Liver (tissue), 9 donors: ENCODE data around the gene CHN1. TPM values are rescaled to one million over a fixed set of nuclear protein-coding genes. Genes with fewer than 3 reads are reported as not detected.

Experiments
- DNase-seq: peaks from one replicate; pipeline ENCODE4 v3.0.0-alpha.2; 2017; ENCODE audit warnings: low spot score
- H3K27ac ChIP-seq, 2 donors: one replicate each; pipeline ENCODE4 v1.7.0; 2013; ENCODE audit warnings: inconsistent platforms in 2 of 2, low read length in 2 of 2, control low read depth in 1 of 2, low read depth in 1 of 2, mild to moderate bottlenecking in 1 of 2
- H3K27me3 ChIP-seq, 4 donors: one replicate each; pipeline versions ENCODE4 v1.6.1 to v1.7.0; 2013; ENCODE audit warnings: low read length in 3 of 4, inconsistent platforms in 1 of 4, mild to moderate bottlenecking in 1 of 4, moderate library complexity in 1 of 4; ENCODE audit not compliant: control insufficient read depth in 4 of 4, insufficient read depth in 4 of 4
- H3K36me3 ChIP-seq, 4 donors: one replicate each; pipeline versions ENCODE4 v1.6.1 to v1.7.0; 2013; ENCODE audit warnings: low read length in 3 of 4, mild to moderate bottlenecking in 3 of 4, low read depth in 1 of 4, moderate library complexity in 1 of 4; ENCODE audit not compliant: control insufficient read depth in 4 of 4, insufficient read depth in 3 of 4
- H3K4me1 ChIP-seq, 4 donors: one replicate each; pipeline versions ENCODE4 v1.6.1 to v1.7.0; 2013; ENCODE audit warnings: low read length in 3 of 4, mild to moderate bottlenecking in 3 of 4, moderate library complexity in 1 of 4; ENCODE audit not compliant: control insufficient read depth in 4 of 4, insufficient read depth in 4 of 4
- H3K4me3 ChIP-seq, 3 donors: one replicate each; pipeline versions ENCODE4 v1.6.1 to v1.7.0; 2013; ENCODE audit warnings: low read length in 3 of 3, control low read depth in 1 of 3, low read depth in 1 of 3, mild to moderate bottlenecking in 1 of 3
- H3K9ac ChIP-seq, 2 donors: one replicate each; pipeline ENCODE4 v1.7.0; 2013; ENCODE audit warnings: low read length in 2 of 2, mild to moderate bottlenecking in 2 of 2, moderate library complexity in 2 of 2, control low read depth in 1 of 2, low read depth in 1 of 2
- H3K9me3 ChIP-seq, 4 donors: one replicate each; pipeline versions ENCODE4 v1.6.1 to v1.7.0; 2013; ENCODE audit warnings: low read length in 3 of 4; ENCODE audit not compliant: control insufficient read depth in 4 of 4
- CTCF ChIP-seq: fragments of 150-350 bp; IDR thresholded peaks from 2 replicates; pipeline ENCODE4 v1.5.1; 2017; ENCODE audit warnings: improper control_type of control experiment, low read depth, low read length; ENCODE audit not compliant: missing input control
- EGR1 ChIP-seq, 2 donors: IDR thresholded peaks; 2 replicates each; pipeline ENCODE4 v1.6.1; 2016 to 2018; ENCODE audit warnings: antibody characterized with exemption in 2 of 2, low read depth in 2 of 2
- FOXA1 ChIP-seq: IDR thresholded peaks from 2 replicates; pipeline ENCODE4 v1.6.1; 2016; ENCODE audit warnings: antibody characterized with exemption
- FOXA2 ChIP-seq: IDR thresholded peaks from 2 replicates; pipeline ENCODE4 v1.6.1; 2016; ENCODE audit warnings: antibody characterized with exemption
- HNF4A ChIP-seq, 2 donors: conservative IDR thresholded peaks; 2 replicates each; pipeline ENCODE4 v1.6.1; 2016; ENCODE audit warnings: antibody characterized with exemption in 2 of 2, mild to moderate bottlenecking in 2 of 2
- JUND ChIP-seq, 2 donors: IDR thresholded peaks; 2 replicates each; pipeline ENCODE4 v1.6.1; 2016; ENCODE audit warnings: antibody characterized with exemption in 2 of 2
- MAX ChIP-seq: IDR thresholded peaks from 2 replicates; pipeline ENCODE4 v1.6.1; 2016; ENCODE audit warnings: antibody characterized with exemption
- NR2F2 ChIP-seq: IDR thresholded peaks from 2 replicates; pipeline ENCODE4 v1.6.1; 2016; ENCODE audit warnings: antibody characterized with exemption
- RAD21 ChIP-seq, 2 donors: IDR thresholded peaks; 2 replicates each; pipeline ENCODE4 v1.6.1; 2016; ENCODE audit warnings: antibody characterized with exemption in 2 of 2, mild to moderate bottlenecking in 2 of 2
- REST ChIP-seq: IDR thresholded peaks from 2 replicates; pipeline ENCODE4 v1.6.1; 2016; ENCODE audit warnings: antibody characterized with exemption, mild to moderate bottlenecking
- RXRA ChIP-seq, 2 donors: IDR thresholded peaks; 2 replicates each; pipeline ENCODE4 v1.6.1; 2017 to 2018; ENCODE audit warnings: antibody characterized with exemption in 2 of 2, mild to moderate bottlenecking in 1 of 2
- SP1 ChIP-seq: IDR thresholded peaks from 2 replicates; pipeline ENCODE4 v1.6.1; 2018; ENCODE audit warnings: antibody characterized with exemption, mild to moderate bottlenecking
- TAF1 ChIP-seq: conservative IDR thresholded peaks from 2 replicates; pipeline ENCODE4 v1.6.1; 2016; ENCODE audit warnings: antibody characterized with exemption, mild to moderate bottlenecking
- WGBS: extraction: QIAGEN DNeasy Blood & Tissue Kit; methylation state at CpG from one replicate; pipeline ENCODE4 v1.1.7; 2013; 5-methylcytosine and 5-hydroxymethylcytosine counted together
- polyA plus RNA-seq, 2 donors: library from polyadenylated mRNA; stranded (reverse) in 1 of 2; unstranded in 1 of 2; fragments of 200-250 nt in 1 of 2; fragments of >200 nt in 1 of 2; fragmentation: Nextera tagmentation in 1 of 2; extraction: Ambion mirVana in 1 of 2; gene quantifications; one replicate each; pipeline versions ENCODE4 v1.2.1 to v1.2.3, GENCODE V29; 2013 to 2015
- total RNA-seq, 2 donors: library from RNA; depleted of rRNA; stranded (reverse); fragments of >200 nt; gene quantifications; one replicate each; pipeline ENCODE4 v1.2.3, GENCODE V29; 2014
- TF ChIP-seq, protein P1 (sequence below): IDR thresholded peaks from 2 replicates; pipeline ENCODE4 v1.6.1; 2016; ENCODE audit warnings: antibody characterized with exemption
- donor health status: healthy.
- donor health status: healthy.
- donor health status: healthy.
- donor health status: healthy.
- donor health status: healthy.

Gene CHN1
- total and polyA plus RNA-seq, 4 donors, result 0.66 to 1.6 (median 1.1) TPM

DNA sequence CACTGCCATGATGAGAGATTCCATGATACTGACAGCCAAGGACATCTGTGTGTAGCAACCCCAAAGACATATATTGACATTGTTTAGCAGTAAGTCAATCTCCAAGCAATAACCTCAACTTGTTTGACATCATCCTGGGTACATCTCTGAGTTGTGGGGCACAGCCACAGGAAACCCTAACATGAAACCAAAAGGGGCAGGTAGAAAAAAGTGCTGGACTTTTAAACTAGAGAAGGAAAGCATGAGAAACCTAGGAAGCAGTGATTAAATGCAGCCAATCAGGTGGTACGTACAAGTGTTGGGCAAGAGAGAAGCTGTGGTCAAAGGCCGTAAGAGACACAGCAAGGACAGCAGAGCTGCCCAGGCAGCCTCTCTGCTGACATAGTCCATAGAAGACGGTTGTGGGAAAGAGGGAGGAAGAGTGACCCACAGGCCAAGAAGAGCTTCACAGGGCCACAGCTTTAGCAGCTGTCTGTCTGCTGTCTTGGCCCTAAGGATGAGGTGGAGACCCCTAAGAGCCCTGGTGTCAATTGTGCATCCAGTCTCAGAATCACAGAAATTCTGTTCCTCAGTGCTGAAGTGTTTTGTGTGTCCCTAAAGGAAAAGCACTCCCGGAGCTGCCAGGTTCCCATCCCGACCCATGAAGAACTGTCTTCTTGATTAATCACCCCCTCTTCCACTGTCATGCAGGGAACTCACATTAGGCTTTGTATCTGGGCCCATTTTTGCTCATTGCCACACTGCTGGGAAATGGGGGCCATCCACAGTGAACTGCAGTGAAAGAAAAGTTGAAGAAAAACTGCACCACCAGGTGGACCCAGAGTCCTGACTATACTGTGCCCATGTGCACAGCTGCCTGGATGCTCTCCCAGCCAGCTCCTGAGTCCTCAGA is 25.4 kb upstream of the CHN1 start:
- Histone ChIP-seq H3K27ac (no peak overlapping the region), H3K27me3 (no peaks in the 10 kb centered on the region), H3K4me1 (peaks cover 0 to 7% (median 5%) of the 10 kb centered on the region in 4 donors), H3K9me3 (no peaks in the 10 kb centered on the region), H3K4me3 (no peak overlapping the region), H3K9ac (no peak overlapping the region), H3K36me3 (no peaks in the 10 kb centered on the region)
- WGBS, result 53% methylated on average over 5 of the region's 5 CpGs
- no peak for DNase-seq
- TF ChIP-seq RXRA (IDR thresholded peaks at IDR 0.05), result peak in 1 of 2 donors; percentile 36
- TF ChIP-seq RAD21 (IDR thresholded peaks at IDR 0.05), result peak; percentile 54 to 65
- no peak for TF ChIP-seq NR2F2
- TF ChIP-seq EGR1 (IDR thresholded peaks at IDR 0.05; ENCODE audit: low read depth in 2 of 2), result no peak
- TF ChIP-seq FOXA2, result peak; percentile 12
- TF ChIP-seq CTCF, result peak; percentile 23
- TF ChIP-seq REST, result peak; percentile 67
- peak in 1 of 2 donors; percentile 40 for TF ChIP-seq JUND (IDR thresholded peaks at IDR 0.05)
- TF ChIP-seq HNF4A (conservative IDR thresholded peaks at IDR 0.05), result peak; percentile 75 to 76
- peak; percentile 65 for TF ChIP-seq SP1
- no peak for TF ChIP-seq MAX
- TF ChIP-seq TAF1, result no peak
- TF ChIP-seq, protein P1, sequence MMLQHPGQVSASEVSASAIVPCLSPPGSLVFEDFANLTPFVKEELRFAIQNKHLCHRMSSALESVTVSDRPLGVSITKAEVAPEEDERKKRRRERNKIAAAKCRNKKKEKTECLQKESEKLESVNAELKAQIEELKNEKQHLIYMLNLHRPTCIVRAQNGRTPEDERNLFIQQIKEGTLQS, result no peak

- H3K9ac ChIP-seq, result peak overlapping the region in 1 of 2 donors; percentile 20
Measured at GRCh38 chr2:175027755-175028154, 22.6 kb upstream of the CHN1 start.

More at GRCh38 chr2:175027755-175028154, 22.6 kb upstream of the CHN1 start:
- Histone ChIP-seq H3K4me1 (peaks cover 0 to 7% (median 5%) of the 10 kb centered on the region in 4 donors), H3K27me3 (no peaks in the 10 kb centered on the region), H3K27ac (peak overlapping the region in 1 of 2 donors; percentile 77), H3K4me3 (peak overlapping the region in 1 of 3 donors; percentile 26), H3K36me3 (no peaks in the 10 kb centered on the region), H3K9me3 (no peaks in the 10 kb centered on the region)
- TF ChIP-seq REST (no peak), SP1 (no peak), HNF4A (conservative IDR thresholded peaks at IDR 0.05) (no peak), RXRA (IDR thresholded peaks at IDR 0.05) (no peak), RAD21 (IDR thresholded peaks at IDR 0.05) (no peak), FOXA1 (no peak)
- 95% methylated on average over 3 of the region's 3 CpGs for WGBS
- no peak for DNase-seq
